Nucleus accumbens (tissue), 56 donors: ENCODE data around the gene MEA1.

Experiments
- DNase-seq, 56 donors: peaks; one replicate each; lab custom pipeline; 2025; lab: John Stamatoyannopoulos, UW

The MEA1 gene

DNA sequence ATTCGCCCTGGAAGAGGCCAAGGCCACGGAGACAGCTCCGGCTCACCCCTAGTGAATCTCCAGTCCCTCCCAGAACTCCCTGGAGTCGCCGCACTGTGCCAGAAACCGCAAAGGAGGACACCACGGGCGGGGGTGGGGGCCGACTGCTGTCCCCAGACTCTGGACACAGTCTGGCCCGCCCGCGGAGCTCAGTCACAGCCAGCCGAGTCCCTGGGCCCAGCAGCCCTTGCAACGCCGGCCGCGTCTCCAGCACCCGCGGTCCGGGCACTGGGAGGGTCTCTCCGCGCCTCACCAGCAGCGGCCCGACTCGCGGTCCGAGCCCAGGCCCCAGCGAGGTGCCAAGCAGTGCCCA lies 35.3 kb downstream of the MEA1 start:
- DNase-seq, result peak in 3 of 56 donors; percentile 19 to 40 (median 27)

DNA sequence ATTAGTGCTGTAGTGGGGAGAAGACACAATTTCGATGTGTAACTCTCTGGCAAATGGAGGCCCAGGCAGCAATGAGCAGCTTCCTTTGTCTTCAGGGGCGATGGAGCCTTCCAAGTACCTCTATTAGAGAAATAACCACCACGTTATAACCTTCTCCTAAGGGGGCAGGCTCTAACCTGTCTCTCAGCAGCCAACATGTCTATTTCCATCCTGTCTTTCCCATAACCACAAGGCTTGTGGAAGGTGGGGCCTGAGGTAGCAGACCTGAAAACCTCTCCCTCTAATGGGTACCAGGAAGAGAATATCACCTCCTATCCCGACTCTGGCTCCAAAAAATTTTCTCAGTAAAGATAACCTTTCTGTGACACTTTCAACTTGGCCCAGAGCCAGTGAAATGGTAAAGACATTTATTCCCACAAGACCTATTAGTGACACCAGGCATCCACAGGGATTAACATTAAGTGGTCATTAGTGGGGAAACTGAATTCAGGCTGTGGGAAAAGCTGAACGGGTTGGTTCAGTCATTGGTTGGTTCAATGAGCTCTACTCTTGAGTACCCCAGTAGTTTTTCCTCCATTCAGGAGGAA lies 38.7 kb downstream of the MEA1 start:
- no peak for DNase-seq

DNA sequence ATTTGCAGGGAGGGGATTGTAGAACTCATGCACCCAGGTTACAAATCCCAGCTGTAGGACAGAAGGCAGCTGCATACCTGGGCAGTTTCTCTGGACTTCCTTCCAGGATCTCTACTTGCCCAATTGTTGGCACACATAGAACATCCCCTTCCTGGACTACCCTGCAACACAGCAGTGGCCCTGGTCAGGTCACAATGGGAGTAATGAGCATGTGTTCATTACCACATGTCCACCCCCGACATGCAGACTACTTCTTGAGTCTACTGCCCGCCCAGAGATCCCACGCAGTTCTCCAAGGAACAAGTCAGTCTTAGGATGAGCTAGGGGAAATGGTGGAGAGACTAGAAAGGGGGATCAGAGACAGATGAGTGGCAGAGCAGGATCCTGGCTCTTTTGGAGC lies 39.8 kb downstream of the MEA1 start:
- no peak for DNase-seq

DNA sequence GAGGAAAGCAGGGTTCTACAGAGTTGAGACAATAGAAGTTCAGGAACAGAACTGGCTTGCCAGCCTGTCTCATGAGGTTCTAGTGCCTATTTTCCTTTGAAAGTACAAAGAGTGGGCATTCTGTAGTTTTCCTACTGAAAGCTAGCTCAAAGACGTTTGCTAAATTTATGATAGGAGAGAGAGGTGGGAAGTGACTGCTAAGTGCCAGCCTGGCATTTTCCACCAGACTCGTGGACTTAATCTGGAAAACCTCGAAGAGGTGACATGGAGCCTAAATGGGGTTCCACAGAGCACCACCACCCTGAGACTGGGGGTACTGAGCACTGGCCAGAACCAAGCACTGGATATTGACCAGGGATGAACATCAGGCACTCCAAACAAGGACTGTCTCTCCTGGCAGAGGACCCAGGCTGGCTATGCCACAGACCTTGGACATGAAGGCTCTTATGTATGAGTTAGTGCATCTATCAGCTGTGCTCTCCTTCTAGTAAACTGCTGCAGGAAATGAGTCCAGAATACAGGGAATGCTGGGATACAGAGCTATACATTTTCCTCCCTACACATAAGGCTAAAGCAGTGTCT lies 41.9 kb downstream of the MEA1 start:
- no peak for DNase-seq

DNA sequence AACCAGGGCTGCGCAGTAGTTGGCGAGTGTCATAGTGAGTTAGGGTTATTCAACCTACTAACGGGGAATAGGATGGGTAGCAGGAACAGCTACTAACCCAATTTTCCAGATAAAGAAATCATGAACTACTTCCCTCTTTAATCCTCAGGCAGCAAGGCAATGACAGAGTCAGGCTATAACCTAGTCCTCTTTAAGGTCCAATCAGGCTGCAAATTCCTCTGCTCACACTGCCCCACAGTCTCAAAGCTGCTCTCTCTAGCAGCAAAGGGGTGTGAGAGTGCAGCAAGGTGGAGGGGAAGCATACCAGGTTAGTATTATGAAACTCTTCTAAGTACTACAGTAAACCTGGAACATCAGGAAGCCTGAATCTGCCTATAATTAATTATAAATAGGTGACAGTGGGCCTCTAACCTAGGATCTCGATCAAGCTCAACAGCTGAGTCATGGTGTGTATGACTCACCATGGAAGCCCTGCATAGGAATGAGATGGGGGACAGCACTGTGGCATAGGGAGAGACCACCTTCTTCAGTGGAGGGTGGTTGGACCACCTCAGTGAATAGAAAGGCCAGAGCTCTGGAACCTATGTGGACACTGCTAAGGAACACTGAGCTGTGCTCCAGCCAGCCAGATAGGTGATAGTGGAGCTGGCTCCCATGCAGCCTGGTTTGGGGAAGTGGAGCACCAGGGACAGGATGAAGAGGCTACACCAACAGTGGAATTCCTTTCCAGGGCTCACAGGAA lies 42.7 kb downstream of the MEA1 start:
- no peak for DNase-seq

DNA sequence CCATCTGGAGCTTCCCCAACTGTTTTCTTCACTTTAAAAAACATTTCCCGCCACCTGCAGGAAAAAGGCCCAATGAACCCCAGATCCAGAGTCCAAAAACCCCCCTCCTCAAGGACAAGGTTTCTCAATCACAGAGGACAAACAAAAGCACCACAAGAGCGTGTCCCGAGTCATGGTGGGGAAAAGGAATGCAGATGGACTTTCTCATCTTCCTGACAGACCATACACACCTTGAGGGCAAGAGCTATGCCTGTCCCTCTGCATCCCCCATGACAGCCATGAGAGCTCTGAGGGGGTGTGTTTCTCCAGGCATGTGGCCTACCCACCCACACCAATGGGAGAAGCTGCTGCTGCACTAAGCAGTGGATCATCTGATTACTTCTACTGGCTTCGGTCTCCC lies 43.8 kb downstream of the MEA1 start:
- DNase-seq, result peak in 1 of 56 donors; percentile 12

DNA sequence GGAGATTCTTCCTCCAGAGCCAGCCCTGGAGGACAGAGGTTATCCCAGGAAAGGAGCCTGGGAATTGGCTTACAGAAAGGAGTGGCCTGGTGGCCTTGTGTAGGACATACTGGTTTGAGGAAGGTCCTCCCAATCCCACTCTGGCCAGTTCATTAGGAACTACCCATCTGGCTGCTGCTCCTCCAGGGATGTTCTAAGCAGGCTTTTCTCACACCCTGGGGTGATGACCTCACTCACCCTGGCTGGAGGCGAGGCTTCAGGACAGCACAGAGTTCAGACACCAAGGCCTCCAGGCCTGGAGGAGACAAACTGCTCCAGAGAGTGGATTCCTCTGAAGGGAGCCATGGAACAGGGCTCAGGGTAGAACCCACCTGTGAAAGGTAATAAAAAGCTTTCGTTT lies 44.3 kb downstream of the MEA1 start:
- no peak for DNase-seq

DNA sequence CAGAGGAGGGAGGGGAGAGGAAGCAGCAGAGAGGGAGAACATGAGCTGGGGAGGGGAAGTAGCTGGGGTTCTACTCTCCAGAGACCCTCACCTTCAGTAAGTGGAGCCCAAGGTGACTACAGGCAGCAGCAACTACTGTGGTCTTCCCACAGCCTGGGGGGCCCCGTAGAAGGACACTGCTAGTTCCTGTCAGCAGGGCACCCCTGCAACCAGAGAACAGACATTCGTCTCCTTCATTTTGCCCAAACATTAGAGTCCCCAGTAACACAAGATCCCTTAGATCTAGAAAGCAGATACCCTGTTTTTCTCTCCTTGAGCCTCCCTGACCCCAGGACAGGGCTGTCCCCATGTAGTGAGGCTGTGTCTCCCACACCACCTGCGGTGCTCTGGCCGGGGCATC lies 45.0 kb downstream of the MEA1 start:
- no peak for DNase-seq

DNA sequence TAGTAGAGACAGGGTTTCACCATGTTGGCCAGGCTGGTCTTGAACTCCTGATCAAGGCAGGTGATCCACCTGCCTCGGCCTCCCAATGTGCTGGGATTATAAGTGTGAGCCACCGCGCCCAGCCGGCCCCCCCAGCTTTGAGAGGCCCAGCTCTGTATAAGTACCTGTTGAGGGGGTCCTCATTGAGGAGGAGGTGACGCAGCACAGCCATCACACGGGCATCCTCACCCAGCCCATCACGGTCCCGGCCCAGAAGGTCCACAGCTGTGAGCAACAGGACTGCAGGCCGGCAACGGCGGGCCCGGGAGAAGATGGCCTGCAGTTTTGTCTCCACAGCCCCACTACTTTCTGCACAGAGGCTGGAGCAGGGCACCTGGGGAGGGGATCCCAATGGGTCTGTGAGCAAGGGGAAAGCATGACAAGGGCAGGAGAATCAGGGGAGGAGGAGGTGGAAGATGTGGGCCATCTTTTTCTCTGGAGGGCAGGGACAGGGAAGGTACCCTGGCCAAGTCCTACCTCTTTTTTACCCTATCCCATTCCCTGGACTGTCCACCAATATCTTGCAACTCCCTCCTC lies 45.5 kb downstream of the MEA1 start:
- DNase-seq, result no peak

DNA sequence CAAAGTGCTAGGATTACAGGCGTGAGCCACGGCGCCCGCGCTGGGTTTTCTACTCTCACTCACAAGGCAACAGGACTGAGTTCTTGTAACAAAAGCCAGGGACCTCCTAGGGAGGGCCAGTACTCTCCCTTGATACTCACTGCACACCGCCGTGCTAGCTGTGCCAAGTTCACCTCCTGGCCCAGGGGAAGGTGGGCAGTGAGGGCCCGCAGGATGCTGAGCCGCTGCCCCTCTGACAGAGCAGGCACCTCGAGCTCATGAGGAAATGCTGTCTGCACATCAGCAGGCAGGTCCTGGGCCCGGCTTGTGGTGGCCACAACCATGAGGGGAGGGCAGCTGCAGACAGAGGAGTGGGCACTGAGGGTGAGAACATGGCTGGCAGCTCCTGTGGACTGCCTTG lies 46.5 kb downstream of the MEA1 start:
- no peak for DNase-seq

DNA sequence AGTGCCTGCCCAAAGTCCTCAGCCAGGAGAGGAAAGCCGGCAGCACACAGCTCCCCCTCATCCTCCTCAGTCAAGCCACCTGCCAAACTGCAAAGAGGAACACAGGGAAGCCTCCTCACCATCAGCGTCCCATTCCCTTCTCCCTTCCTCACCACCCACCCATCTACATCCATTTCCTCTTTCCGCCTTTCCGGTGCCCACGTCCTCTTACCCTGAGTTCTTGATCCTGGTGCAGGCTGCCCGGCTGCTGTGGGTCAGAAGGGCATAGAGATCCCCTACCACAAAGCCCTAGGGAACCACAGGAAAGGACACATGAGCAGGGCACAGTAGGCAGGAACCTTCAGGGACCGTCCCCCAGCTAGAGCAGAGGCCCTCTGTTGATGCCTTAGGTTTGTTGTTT lies 47.2 kb downstream of the MEA1 start:
- DNase-seq, result no peak

DNA sequence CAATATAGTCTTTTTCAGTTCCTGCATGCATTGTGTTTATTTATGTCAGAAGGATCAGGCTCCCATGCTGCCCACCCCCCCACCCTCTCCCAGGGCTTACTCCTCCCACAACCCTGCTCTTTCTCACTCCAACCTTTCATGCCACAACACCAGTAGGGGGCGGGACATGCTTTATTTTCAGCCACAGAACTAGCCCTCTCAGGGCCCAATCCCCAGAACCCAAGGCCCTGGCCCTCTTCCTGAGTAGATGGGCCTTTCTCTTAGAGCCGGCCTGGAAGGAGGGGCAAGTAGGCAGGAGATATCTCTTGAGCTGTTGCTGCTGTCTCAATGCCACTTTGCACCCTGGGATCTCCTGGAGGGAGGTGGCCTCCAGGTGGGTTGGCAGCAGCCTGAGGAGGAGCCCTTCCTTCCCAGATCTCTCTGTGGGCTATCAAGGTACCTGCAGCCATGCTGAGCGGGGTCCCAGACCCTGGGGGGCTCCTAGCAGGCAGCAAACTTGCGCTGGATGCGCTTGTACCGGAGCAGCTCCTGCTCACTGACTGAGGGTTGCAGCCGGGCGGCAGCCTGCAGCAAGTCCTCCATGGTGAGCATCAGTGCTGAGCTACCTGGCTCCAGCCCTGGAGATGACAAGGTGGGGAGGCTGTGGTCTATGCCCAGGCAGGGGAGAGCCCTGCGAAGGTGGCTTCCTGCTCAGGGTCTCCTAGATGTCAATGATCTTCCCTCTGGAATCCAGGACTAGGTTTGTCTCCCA lies 49.7 kb downstream of the MEA1 start:
- DNase-seq, result no peak

DNA sequence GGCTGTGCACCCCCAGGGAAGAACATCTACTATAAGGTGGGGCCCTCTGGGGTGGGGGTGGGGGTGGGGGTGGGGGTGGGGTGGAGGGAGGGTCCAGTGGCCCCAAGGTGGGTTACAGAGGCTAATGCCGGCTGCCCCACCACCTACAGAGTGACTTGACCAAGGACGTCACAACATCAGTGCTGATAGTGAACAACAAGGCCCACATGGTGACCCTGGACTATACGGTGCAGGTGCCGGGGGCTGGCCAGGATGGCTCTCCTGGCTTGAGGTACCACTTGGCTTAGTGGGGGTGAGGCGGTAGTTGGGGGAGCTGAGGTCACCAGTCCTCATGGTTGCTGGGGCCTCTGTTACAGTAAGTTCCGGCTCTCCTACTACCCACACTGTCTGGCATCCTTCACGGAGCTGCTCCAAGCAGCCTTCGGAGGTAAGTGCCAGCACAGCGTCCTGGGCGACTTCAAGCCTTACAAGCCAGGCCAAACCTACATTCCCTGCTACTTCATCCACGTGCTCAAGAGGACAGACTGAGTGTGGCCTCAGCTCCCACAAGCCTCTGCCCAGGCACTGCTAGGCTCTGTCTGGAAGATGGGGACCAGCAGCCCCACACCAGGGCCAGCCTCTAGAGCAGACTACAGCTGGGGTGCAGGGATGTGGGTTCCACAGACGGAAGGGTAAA lies 50.4 kb downstream of the MEA1 start:
- DNase-seq, result no peak

DNA sequence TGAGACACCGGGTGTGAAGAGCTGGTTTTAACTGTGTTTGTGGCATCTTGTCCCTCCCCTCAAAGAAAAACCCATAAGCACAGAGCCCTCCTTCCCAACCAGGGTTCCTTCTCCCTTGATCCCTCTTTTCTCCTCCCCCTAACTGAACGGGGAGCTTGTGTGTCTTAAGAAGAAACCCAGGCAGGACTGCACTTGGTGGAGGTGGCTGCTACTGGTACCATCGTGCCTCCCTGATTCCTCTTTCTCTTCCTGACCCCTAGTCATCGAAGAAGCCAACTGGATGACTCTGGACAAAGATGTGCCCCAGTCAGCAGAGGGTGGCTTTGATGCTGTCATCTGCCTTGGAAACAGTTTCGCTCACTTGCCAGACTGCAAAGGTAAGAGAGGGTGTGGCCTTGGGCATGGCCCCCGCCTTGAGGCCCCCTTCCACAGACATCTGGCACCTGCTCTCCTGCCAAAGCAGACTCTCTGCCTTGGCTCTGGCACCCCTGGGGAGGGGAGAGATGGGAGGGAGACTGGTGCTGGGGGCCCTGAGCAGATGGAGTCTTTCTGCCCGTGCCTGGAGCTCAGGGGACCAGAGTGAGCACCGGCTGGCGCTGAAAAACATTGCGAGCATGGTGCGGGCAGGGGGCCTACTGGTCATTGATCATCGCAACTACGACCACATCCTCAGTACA lies 51.1 kb downstream of the MEA1 start:
- DNase-seq, result no peak

DNA sequence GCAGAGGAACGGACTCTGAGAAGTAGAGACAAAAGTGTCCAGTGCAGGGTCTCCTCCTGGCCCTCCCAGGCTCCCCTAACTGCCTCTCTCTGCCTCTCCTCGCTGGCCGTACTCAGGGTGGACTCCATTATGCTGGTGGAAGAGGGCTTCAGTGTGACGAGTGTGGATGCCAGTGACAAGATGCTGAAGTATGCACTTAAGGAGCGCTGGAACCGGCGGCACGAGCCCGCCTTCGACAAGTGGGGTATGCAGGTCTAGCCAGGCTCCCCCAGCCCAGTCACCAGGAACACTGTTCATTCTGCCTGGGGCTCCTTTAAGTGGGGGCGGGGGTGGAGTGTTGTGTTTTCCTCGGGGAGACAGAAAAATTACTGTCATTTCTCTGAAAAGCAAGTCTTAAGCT lies 51.6 kb downstream of the MEA1 start:
- DNase-seq, result peak in 1 of 56 donors; percentile 6
